RWPE1 (cell line): ENCODE results near the gene ANKRD44.

Experiments used
- CTCF ChIA-PET: fragments of 350-600 bp; sonication (Branson Sonifier 250); formaldehyde crosslinking; extraction: SDS; loops from one replicate; lab custom pipeline; 2021; lab: Yijun Ruan, JAX
- POLR2A ChIA-PET: fragments of 400-600 bp; formaldehyde crosslinking; extraction: SDS; loops from one replicate; lab custom pipeline; 2020; ENCODE audit warnings: antibody characterized with exemption; ENCODE audit not compliant: low non-redundant PET; lab: Yijun Ruan, JAX
- DNase-seq: peaks from one replicate; pipeline ENCODE4 v3.0.0; 2012; ENCODE audit warnings: low spot score
- H3K27ac ChIP-seq: fragments of 450-650 bp; 2 replicates; pipeline ENCODE4 v1.5.1; 2017
- CTCF ChIP-seq: fragments of 450-650 bp; conservative IDR thresholded peaks from 2 replicates; pipeline ENCODE4 v1.5.1; 2017; ENCODE audit warnings: low read depth, mild to moderate bottlenecking

Gene ANKRD44

DNA sequence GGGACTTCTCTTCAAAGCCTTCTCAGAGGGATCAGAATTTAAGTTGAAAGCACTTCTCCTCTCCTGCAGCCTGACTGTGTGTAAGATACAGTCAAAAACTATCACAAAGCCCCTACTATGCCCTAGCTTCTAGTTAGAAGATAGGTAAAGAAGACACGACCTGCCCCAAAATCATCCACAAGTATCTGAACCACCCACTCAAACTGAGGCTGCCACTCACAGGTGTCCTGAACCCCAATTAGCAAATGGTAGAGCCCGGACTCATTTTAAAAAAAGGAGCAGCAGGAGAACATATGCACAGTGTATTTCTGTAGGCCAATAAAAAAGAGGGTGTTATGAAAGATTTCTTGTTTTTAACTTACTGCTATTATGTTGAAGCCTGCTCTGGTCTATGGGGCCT is 74.4 kb downstream of the ANKRD44 start:
- TF ChIP-seq CTCF, result no peak
- no peak overlapping the region for H3K27ac ChIP-seq
- no peak for DNase-seq
- ChIA-PET POLR2A (no interaction called here), CTCF (no interaction called here)

GRCh38 chr2:197235711-197236110 is 74.9 kb downstream of the ANKRD44 start:
- POLR2A ChIA-PET, result no interaction called here
- CTCF ChIA-PET, result no interaction called here
- DNase-seq, result no peak
- H3K27ac ChIP-seq, result no peak overlapping the region
- no peak for TF ChIP-seq CTCF

DNA sequence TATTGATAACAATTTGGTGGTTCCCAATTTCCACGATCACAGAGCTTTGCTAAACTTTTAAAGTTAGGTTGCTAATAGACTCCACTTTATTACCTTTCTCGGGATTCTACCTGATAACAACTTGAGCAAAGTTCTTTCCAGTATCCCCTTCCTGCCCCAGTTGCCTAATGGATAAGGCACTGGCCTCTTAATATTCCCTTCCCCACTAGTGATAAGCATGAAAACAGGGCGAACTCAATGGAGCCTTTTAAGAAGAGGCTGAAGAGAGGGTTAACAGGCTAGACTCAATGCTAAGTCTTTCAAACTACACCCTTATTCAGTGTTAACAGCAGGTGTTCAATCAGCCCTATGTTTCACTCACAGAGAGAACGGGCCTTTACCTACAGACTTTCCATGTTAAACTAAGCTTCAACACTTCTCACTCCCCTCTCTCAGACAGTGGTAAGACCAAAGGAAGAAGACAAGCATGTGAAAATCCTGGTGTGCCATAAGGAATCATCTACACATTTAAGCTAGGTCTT is 75.8 kb downstream of the ANKRD44 start:
- ChIA-PET CTCF (no interaction called here), POLR2A (no interaction called here)
- no peak for DNase-seq
- H3K27ac ChIP-seq, result no peak overlapping the region
- no peak for TF ChIP-seq CTCF

DNA sequence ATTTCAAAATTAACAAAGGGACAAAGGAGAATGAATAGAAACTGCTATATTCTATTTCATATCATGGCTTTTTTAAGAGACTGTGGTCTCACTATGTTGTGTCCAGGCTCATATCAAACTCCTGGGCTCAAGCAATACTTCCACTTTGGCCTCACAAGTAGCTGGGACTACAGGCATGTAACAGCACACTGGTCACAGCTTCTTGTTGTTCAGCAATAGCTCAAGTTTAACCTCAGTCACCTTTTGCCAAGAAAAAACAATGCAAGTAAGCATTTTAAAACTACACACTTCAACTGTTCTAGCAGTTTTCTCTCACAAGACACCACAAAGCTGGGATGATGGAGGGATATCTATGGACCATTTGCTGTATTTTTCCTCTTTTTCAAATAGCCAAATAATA is 77.1 kb downstream of the ANKRD44 start:
- ChIA-PET POLR2A (no interaction called here), CTCF (no interaction called here)
- TF ChIP-seq CTCF, result no peak
- DNase-seq, result no peak
- H3K27ac ChIP-seq, result no peak overlapping the region

DNA sequence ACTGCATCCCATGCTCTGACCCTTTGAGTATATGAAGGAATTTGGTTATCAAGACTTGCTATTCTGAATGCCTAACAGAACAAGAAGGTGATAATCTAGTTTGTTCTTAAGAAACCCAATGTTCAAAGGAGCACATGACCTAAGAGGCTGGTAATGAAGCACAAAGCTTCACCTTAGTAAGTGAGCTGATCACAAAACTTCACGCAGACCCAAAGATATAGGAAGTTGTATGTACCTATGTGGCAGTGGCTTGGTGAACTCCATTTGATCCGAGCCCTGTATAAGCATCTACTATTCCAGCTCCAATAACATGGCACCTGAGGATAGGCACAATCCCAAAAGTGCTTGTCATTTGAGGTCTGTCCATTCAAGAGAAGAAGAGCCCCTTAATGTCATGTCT is 78.6 kb downstream of the ANKRD44 start:
- ChIA-PET POLR2A (no interaction called here), CTCF (no interaction called here)
- no peak overlapping the region for H3K27ac ChIP-seq
- TF ChIP-seq CTCF, result no peak
- no peak for DNase-seq

- ChIA-PET POLR2A (no interaction called here), CTCF (no interaction called here)
- no peak for TF ChIP-seq CTCF
- DNase-seq, result no peak
- no peak overlapping the region for H3K27ac ChIP-seq
Measured at GRCh38 chr2:197229509-197230443, 80.8 kb downstream of the ANKRD44 start.
